ENCODE measurements around the gene ALDH8A1. TPM values are rescaled to one million over a fixed set of nuclear protein-coding genes. Genes with fewer than 3 reads are reported as not detected.

Gene ALDH8A1
- total RNA-seq, 1 experiment from 2014 or later = 0.29 TPM

DNA sequence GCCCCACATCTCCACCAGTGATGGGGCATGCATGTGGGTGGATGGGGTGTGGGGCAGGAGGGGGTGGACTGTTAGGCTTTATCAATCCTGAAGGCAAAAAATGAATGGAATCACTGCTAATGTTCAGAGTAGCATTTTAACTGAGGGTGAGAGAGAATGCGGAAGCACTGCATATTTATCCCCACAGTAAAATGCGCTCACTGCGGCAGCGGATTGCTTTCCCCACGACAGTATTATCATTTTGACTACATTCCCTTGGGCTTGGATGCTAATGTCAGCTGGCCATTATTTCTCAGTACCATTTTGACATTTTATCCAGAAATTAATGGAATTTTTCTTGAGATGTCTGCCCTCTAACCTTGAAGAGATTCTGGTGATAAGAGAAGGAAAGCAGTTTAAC lies 13.4 kb downstream of the ALDH8A1 start:
- Mint-ChIP-seq H3K27ac (ENCODE audit: unreplicated experiment) (no peak overlapping the region), H3K27me3 (ENCODE audit: insufficient read depth, unreplicated experiment) (no peaks in the 10 kb centered on the region), H3K36me3 (ENCODE audit: insufficient read depth, unreplicated experiment) (no peaks in the 10 kb centered on the region), H3K9me3 (ENCODE audit: unreplicated experiment) (no peaks in the 10 kb centered on the region), H3K4me1 (ENCODE audit: low read depth, unreplicated experiment) (no peaks in the 10 kb centered on the region), H3K4me3 (ENCODE audit: unreplicated experiment) (no peak overlapping the region)
- Histone ChIP-seq H3K27me3 (replicated peaks; ENCODE audit: control insufficient read depth, insufficient read depth, low read length) (no peaks in the 10 kb centered on the region), H3K9me3 (no peaks in the 10 kb centered on the region), H3K4me1 (peaks cover 7% of the 10 kb centered on the region; the same call in 1 of the 2 replicates), H3K36me3 (ENCODE audit: control insufficient read depth, insufficient read depth, low read length) (no peaks in the 10 kb centered on the region), H3K4me3 (ENCODE audit: low read depth, low read length) (no peak overlapping the region)
- BruUV-seq (replicated peaks) = no TSS peak
- POLR2A ChIA-PET = no interaction called here
- DNase-seq = no peak
- CTCF ChIA-PET = no interaction called here
- intact Hi-C loops (cut with micrococcal nuclease; ENCODE audit: unreplicated experiment) = no loop called here
- TF ChIP-seq, protein P1, sequence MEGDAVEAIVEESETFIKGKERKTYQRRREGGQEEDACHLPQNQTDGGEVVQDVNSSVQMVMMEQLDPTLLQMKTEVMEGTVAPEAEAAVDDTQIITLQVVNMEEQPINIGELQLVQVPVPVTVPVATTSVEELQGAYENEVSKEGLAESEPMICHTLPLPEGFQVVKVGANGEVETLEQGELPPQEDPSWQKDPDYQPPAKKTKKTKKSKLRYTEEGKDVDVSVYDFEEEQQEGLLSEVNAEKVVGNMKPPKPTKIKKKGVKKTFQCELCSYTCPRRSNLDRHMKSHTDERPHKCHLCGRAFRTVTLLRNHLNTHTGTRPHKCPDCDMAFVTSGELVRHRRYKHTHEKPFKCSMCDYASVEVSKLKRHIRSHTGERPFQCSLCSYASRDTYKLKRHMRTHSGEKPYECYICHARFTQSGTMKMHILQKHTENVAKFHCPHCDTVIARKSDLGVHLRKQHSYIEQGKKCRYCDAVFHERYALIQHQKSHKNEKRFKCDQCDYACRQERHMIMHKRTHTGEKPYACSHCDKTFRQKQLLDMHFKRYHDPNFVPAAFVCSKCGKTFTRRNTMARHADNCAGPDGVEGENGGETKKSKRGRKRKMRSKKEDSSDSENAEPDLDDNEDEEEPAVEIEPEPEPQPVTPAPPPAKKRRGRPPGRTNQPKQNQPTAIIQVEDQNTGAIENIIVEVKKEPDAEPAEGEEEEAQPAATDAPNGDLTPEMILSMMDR (IDR thresholded peaks at IDR 0.05; ENCODE audit: insufficient read depth in 1 of 2, low read depth in 1 of 2, low read length in 1 of 2, severe bottlenecking in 1 of 2, unreplicated experiment in 1 of 2) = no peak

DNA sequence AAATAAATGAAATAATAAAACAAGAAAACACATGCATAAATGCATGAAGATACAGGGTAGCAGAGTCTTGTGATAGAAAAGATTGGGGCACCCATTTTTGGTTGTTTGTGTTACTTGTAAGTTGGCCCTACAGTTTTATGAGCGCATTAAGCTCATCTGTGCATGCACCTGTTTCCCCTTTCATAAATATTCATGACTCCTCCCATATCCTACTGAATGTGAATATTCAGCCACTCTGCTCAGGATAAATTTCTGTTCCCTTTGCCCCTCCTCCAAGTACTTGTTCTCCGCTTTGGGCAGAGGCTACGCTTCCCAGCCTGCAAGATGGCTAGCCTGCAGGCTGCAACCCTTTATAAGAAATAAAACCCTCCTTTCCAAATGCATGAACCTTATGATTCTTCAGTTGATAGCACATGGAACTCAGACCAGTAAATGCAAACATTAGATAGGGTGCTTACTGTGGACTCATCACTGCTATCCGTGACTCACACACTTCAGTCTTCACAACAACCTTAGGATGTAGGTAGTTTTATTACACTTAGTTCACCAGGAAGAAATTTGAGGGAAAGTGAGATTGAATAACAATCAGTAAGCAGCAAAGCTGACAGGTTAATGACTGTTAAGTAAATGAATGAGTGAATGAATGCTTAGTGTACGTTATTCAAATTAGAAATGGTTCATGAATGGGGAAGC lies 15.0 kb downstream of the ALDH8A1 start:
- Histone ChIP-seq H3K27me3 (replicated peaks; ENCODE audit: control insufficient read depth, insufficient read depth, low read length) (no peaks in the 10 kb centered on the region), H3K4me1 (peaks cover 7% of the 10 kb centered on the region; the same call in 1 of the 2 replicates), H3K4me3 (ENCODE audit: low read depth, low read length) (no peak overlapping the region), H3K9me3 (no peaks in the 10 kb centered on the region), H3K36me3 (ENCODE audit: control insufficient read depth, insufficient read depth, low read length) (no peaks in the 10 kb centered on the region)
- DNase-seq = no peak
- TF ChIP-seq, protein P1 (IDR thresholded peaks at IDR 0.05; ENCODE audit: insufficient read depth in 1 of 2, low read depth in 1 of 2, low read length in 1 of 2, severe bottlenecking in 1 of 2, unreplicated experiment in 1 of 2) = no peak
- Mint-ChIP-seq H3K4me1 (ENCODE audit: low read depth, unreplicated experiment) (no peaks in the 10 kb centered on the region), H3K9me3 (ENCODE audit: unreplicated experiment) (no peaks in the 10 kb centered on the region), H3K36me3 (ENCODE audit: insufficient read depth, unreplicated experiment) (no peaks in the 10 kb centered on the region), H3K4me3 (ENCODE audit: unreplicated experiment) (no peak overlapping the region), H3K27me3 (ENCODE audit: insufficient read depth, unreplicated experiment) (no peaks in the 10 kb centered on the region), H3K27ac (ENCODE audit: unreplicated experiment) (no peak overlapping the region)
- intact Hi-C loops (cut with micrococcal nuclease; ENCODE audit: unreplicated experiment) = no loop called here
- ChIA-PET CTCF (no interaction called here), POLR2A (no interaction called here)
- BruUV-seq (replicated peaks) = no TSS peak

GRCh38 chr6:134932535-134933470 lies 17.1 kb downstream of the ALDH8A1 start:
- ChIA-PET POLR2A (no interaction called here), CTCF (no interaction called here)
- H3K4me3 Mint-ChIP-seq (ENCODE audit: unreplicated experiment) = no peak overlapping the region
- H3K36me3 ChIP-seq (ENCODE audit: control insufficient read depth, insufficient read depth, low read length) = no peaks in the 10 kb centered on the region
- no peaks in the 10 kb centered on the region for H3K9me3 Mint-ChIP-seq (ENCODE audit: unreplicated experiment)
- TF ChIP-seq, protein P1 (IDR thresholded peaks at IDR 0.05; ENCODE audit: insufficient read depth in 1 of 2, low read depth in 1 of 2, low read length in 1 of 2, severe bottlenecking in 1 of 2, unreplicated experiment in 1 of 2) = no peak
- H3K9me3 ChIP-seq = no peaks in the 10 kb centered on the region
- no peaks in the 10 kb centered on the region for H3K4me1 Mint-ChIP-seq (ENCODE audit: low read depth, unreplicated experiment)
- BruUV-seq (replicated peaks) = no TSS peak
- H3K27me3 ChIP-seq (replicated peaks; ENCODE audit: control insufficient read depth, insufficient read depth, low read length) = no peaks in the 10 kb centered on the region
- H3K36me3 Mint-ChIP-seq (ENCODE audit: insufficient read depth, unreplicated experiment) = no peaks in the 10 kb centered on the region
- H3K4me3 ChIP-seq (ENCODE audit: low read depth, low read length) = no peak overlapping the region
- no peak overlapping the region for H3K27ac Mint-ChIP-seq (ENCODE audit: unreplicated experiment)
- peaks cover 7% of the 10 kb centered on the region; the same call in 1 of the 2 replicates for H3K4me1 ChIP-seq
- intact Hi-C loops (cut with micrococcal nuclease; ENCODE audit: unreplicated experiment) = no loop called here
- DNase-seq = no peak
- H3K27me3 Mint-ChIP-seq (ENCODE audit: insufficient read depth, unreplicated experiment) = no peaks in the 10 kb centered on the region
